Measurements from ENCODE around the gene SUN1.
"Not testable (repeated sequence)": the region's sequence is repeated elsewhere in the genome, so short reads cannot be mapped to it uniquely, and the experiment has no call there.

Gene SUN1, protein sequence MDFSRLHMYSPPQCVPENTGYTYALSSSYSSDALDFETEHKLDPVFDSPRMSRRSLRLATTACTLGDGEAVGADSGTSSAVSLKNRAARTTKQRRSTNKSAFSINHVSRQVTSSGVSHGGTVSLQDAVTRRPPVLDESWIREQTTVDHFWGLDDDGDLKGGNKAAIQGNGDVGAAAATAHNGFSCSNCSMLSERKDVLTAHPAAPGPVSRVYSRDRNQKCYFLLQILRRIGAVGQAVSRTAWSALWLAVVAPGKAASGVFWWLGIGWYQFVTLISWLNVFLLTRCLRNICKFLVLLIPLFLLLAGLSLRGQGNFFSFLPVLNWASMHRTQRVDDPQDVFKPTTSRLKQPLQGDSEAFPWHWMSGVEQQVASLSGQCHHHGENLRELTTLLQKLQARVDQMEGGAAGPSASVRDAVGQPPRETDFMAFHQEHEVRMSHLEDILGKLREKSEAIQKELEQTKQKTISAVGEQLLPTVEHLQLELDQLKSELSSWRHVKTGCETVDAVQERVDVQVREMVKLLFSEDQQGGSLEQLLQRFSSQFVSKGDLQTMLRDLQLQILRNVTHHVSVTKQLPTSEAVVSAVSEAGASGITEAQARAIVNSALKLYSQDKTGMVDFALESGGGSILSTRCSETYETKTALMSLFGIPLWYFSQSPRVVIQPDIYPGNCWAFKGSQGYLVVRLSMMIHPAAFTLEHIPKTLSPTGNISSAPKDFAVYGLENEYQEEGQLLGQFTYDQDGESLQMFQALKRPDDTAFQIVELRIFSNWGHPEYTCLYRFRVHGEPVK

GRCh38 chr7:832167-832967, at the start of gene SUN1:
Gene SUN1, plus strand, starts transcription at chr7:832476. Its CDS starts 49 bp downstream, at chr7:832525.
- peak; percentile 49 to 51 for DNase-seq (ENCODE audit: extremely low read depth in 1 of 2, low read depth in 1 of 2)

DNA sequence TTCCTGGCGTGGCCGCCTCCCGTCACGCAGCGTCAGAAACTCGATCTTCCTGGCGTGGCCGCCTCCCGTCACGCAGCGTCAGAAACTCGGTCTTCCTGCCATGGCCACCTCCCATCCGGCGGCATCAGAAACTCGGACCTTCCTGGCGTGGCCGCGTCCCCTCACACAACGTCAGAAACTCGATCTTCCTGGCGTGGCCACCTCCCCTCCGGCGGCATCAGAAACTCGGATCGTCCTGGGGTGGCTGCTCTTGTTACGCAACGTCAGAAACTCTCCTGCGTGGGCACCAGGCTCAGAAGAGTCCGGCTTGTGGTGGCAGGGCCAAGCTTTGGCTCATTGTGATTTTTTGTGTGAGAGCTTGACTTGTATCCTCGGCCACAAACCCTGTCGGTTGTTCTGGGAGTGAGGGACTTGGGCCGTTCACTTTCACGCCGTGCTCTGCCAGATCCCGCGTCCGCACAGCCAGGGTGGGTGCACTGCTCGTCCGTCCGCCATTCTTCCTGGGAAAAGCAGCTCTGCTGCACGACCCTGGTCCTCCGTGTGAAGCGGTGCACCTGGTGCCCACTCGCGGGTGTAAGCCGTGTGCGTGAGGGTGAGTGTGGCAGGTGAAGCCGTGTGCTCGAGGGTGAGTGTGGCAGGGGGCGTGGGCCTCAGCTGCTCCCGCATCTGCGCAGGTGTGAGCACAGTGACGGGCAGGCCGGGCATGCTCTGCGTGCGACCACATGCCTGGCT, 49.4 kb upstream of the SUN1 start:
- DNase-seq (ENCODE audit: extremely low read depth in 1 of 2, low read depth in 1 of 2), result no peak

GRCh38 chr7:783556-784490, 48.5 kb upstream of the SUN1 start:
- no peak for DNase-seq (ENCODE audit: extremely low read depth in 1 of 2, low read depth in 1 of 2)

GRCh38 chr7:784971-785370, 47.3 kb upstream of the SUN1 start:
- DNase-seq (ENCODE audit: extremely low read depth in 1 of 2, low read depth in 1 of 2), result no peak

- DNase-seq (ENCODE audit: extremely low read depth in 1 of 2, low read depth in 1 of 2), result no peak
These were observed 46.9 kb upstream of the SUN1 start for GRCh38 chr7:785416-785815.

DNA sequence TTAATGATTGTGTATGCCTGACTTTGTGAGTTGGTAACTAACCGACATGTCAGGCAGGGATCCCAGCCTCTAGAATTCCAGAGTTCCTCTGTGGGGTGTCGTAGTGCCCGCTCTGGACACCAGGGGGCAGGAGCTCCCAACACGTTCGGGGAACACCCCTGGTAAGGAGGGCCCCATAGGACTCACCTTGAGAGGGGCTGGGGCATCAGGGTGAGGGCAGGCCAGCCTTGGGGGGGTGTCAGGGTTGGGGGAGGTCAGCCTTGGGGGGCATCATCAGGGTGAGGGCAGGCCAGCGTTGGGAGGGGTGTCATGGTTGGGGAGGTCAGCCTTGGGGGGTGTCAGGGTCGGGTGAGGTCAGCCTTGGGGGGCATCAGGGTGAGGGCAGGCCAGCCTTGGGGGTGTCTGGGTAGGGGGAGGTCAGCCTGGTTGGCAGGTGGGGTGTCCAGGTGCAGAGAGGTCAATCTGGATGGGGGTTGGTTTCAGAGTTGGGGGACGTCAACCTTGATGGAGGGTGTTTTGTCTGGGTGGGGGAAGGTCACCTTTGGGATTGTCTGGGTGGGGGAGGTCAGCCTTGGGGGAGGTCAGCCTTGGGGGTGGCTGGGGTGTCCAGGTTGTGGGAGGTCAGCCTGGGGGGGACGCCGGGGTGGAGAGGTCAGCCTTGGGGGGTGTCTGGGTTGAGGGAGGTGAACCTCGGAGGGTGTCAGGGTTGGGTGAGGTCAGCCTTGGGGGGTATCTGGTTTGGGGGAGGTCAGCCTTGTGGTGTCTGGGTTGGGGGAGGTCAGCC, 45.6 kb upstream of the SUN1 start:
- DNase-seq (ENCODE audit: extremely low read depth in 1 of 2, low read depth in 1 of 2), result peak; percentile 37 to 64

DNA sequence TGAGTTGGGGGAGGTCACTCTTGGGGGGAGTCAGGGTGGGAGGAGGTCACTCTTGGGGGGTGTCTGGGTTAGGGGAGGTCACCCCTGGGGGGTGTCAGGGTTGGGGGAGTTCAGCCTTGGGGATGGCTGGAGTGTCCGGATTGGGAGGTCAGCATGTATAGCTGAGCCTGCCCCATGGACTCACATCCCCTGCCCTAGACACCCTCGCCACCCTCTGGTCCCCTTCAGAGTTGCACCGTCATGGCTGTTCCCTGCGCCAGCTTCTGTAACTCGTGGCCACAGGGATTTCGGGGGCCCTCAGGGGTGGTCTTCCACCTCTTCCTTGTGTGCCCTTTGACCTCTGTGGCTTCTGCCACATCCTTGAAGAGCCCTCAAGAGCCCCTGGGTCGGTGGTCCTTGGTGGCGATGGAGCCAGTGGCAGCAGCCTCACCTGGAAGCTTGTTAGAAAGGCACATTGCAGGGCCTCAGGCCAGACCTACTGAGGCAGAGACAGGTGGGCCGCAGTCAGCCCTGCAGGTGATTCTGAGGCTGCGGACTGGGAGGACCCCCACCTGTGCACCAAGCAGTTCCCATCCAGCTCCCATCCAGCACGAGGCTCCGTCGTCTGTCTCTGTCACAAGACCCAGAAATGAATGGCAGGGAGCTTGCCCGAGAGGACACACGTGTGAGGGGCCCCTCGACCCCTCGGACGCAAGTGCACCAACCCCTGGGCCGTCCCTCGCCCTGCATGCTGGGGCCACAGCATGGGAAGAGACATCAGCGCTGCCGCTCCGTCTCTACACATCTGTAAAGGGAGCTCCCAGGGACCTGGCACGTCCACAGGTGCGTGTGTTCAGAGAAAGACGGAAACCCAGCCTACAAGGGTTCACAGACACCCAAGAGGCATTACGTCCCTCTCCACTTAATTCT, 44.7 kb upstream of the SUN1 start:
- no peak for DNase-seq (ENCODE audit: extremely low read depth in 1 of 2, low read depth in 1 of 2)

GRCh38 chr7:791519-791918, 40.8 kb upstream of the SUN1 start:
- no peak for DNase-seq (ENCODE audit: extremely low read depth in 1 of 2, low read depth in 1 of 2)

- DNase-seq (ENCODE audit: extremely low read depth in 1 of 2, low read depth in 1 of 2), result no peak
These were observed 38.1 kb upstream of the SUN1 start for GRCh38 chr7:794207-794606.

GRCh38 chr7:794671-795329, 37.5 kb upstream of the SUN1 start:
- no peak for DNase-seq (ENCODE audit: extremely low read depth in 1 of 2, low read depth in 1 of 2)

DNA sequence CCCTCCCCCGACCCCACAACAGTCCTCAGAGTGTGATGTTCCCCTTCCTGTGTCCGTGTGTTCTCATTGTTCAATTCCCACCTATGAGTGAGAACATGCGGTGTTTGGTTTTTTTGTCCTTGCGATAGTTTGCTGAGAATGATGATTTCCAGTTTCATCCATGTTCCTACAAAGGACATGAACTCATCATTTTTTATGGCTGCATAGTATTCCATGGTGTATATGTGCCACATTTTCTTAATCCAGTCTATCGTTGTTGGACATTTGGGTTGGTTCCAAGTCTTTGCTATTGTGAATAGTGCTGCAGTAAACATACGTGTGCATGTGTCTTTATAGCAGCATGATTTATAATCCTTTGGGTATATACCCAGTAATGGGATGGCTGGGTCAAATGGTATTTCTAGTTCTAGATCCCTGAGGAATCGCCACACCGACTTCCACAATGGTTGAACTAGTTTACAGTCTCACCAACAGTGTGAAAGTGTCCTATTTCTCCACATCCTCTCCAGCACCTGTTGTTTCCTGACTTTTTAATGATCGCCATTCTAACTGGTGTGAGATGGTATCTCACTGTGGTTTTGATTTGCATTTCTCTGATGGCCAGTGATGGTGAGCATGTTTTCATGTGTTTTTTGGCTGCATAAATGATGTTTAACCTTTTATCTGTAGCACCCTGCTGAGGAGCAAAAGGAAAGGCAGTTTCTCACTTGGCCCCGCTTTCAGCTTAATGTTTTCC, 35.7 kb upstream of the SUN1 start:
- DNase-seq (ENCODE audit: extremely low read depth in 1 of 2, low read depth in 1 of 2), result not testable (repeated sequence)

- DNase-seq (ENCODE audit: extremely low read depth in 1 of 2, low read depth in 1 of 2), result no peak
These were observed 33.3 kb upstream of the SUN1 start for GRCh38 chr7:798921-799470.

- DNase-seq (ENCODE audit: extremely low read depth in 1 of 2, low read depth in 1 of 2), result no peak
These were observed 31.6 kb upstream of the SUN1 start for GRCh38 chr7:800692-801091.

GRCh38 chr7:801351-801750, 30.9 kb upstream of the SUN1 start:
- not testable (repeated sequence) for DNase-seq (ENCODE audit: extremely low read depth in 1 of 2, low read depth in 1 of 2)

- DNase-seq (ENCODE audit: extremely low read depth in 1 of 2, low read depth in 1 of 2), result no peak
These were observed 30.3 kb upstream of the SUN1 start for GRCh38 chr7:801940-802381.
